Gastroesophageal sphincter (tissue), 3 donors: ENCODE results near the gene NRROS.

Source experiments
- CTCF ChIP-seq, 4 experiments: fragments of 200-600 bp in 2 of 4; fragments of 450-650 bp in 2 of 4; sonication (generic) in 1 of 4; IDR thresholded peaks; one replicate each; pipeline ENCODE4 v1.5.1; 2017 to 2019; ENCODE audit warnings: antibody characterized with exemption in 4 of 4, mild to moderate bottlenecking in 2 of 4, moderate library complexity in 2 of 4
- EP300 ChIP-seq: sonication (generic); formaldehyde crosslinking; IDR thresholded peaks from one replicate; pipeline ENCODE4 v1.6.1; 2017; ENCODE audit warnings: antibody characterized with exemption, mild to moderate bottlenecking
- POLR2A ChIP-seq, 2 donors: fragments of 450-650 bp; IDR thresholded peaks; one replicate each; pipeline ENCODE4 v1.6.1; 2017; ENCODE audit warnings: antibody characterized with exemption in 2 of 2, mild to moderate bottlenecking in 2 of 2, moderate library complexity in 1 of 2
- POLR2AphosphoS5 ChIP-seq: sonication (generic); formaldehyde crosslinking; IDR thresholded peaks from one replicate; pipeline ENCODE4 v1.6.1; 2017; ENCODE audit warnings: antibody characterized with exemption

- TF ChIP-seq POLR2A (IDR thresholded peaks at IDR 0.05) (no peak), EP300 (no peak), CTCF (IDR thresholded peaks at IDR 0.05) (no peak), POLR2AphosphoS5 (no peak)
Measured at GRCh38 chr3:196621611-196622010, 17.9 kb upstream of the NRROS start.
